22Rv1 (cell line): Measurements from ENCODE around the gene DCDC2B.
A peak's percentile ranks its signal among the peaks of the same experiment; 100 is the strongest.

Experiments used
- H3K27ac ChIP-seq: fragments of 450-650 bp; 2 replicates; pipeline ENCODE4 v1.5.1; 2017
- ZFX ChIP-seq: fragments of 450-650 bp; IDR thresholded peaks from 2 replicates; pipeline ENCODE4 v1.6.1; 2017; ENCODE audit warnings: antibody characterized with exemption, borderline replicate concordance
- TF ChIP-seq, protein P1 (sequence below): fragments of 450-650 bp; IDR thresholded peaks from 2 replicates; pipeline ENCODE4 v1.5.1; 2017; ENCODE audit warnings: mild to moderate bottlenecking

DCDC2B gene

DNA sequence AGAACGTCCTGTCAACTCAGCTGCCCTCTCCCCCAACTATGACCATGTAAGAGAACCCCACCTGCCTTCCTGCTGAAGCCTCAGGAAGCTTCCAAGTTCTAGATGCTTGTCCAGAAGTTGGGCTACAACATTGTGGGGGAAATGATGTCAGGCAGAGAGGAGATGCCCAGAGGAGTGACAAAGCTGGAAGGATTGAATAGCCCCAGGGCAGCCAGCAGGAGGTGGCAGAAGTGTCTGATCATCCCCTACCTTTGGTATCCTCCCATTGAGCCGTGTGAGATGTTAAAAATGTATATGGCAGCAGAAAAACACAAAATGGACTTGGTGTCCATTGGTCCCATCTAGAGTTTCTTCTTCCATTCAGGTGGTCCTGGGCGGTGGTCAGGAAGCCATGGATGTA is 19.9 kb downstream of the DCDC2B start:
- no peak for TF ChIP-seq ZFX
- TF ChIP-seq, protein P1, sequence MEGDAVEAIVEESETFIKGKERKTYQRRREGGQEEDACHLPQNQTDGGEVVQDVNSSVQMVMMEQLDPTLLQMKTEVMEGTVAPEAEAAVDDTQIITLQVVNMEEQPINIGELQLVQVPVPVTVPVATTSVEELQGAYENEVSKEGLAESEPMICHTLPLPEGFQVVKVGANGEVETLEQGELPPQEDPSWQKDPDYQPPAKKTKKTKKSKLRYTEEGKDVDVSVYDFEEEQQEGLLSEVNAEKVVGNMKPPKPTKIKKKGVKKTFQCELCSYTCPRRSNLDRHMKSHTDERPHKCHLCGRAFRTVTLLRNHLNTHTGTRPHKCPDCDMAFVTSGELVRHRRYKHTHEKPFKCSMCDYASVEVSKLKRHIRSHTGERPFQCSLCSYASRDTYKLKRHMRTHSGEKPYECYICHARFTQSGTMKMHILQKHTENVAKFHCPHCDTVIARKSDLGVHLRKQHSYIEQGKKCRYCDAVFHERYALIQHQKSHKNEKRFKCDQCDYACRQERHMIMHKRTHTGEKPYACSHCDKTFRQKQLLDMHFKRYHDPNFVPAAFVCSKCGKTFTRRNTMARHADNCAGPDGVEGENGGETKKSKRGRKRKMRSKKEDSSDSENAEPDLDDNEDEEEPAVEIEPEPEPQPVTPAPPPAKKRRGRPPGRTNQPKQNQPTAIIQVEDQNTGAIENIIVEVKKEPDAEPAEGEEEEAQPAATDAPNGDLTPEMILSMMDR: no peak
- H3K27ac ChIP-seq: no peak overlapping the region

DNA sequence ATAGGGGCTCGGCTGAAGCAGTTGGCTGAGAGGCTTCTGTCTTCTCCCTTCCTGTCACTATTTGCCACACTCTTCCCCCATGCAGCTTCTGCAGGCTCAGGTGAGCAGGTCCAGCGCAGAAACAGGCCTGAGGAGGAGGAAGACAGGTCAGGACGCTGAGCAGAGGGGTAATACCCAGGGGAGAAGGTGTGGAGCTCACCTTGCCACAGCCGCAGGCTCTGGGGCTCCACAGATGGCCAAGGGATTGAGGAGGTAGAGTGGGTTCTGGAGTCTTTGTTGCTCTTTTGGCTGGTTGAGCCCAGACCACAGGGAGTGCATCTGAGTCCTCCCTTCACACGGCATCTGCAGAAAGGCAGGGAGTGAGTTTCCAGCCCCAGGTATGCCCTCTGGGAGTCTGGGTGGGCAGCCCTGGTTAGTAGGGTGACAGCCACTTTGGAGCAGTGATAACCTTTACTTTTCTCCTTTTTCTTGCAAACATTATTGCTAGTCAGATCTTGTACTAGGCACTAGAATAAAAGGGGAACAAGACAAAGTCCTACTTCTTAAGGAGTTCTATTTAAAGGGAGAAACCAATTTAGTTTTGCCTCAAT is 23.0 kb downstream of the DCDC2B start:
- 0 out of 2 replicates have a peak overlapping the region, but pooled peaks have one; percentile 5 for H3K27ac ChIP-seq
- no peak for TF ChIP-seq ZFX
- TF ChIP-seq, protein P1: no peak

DNA sequence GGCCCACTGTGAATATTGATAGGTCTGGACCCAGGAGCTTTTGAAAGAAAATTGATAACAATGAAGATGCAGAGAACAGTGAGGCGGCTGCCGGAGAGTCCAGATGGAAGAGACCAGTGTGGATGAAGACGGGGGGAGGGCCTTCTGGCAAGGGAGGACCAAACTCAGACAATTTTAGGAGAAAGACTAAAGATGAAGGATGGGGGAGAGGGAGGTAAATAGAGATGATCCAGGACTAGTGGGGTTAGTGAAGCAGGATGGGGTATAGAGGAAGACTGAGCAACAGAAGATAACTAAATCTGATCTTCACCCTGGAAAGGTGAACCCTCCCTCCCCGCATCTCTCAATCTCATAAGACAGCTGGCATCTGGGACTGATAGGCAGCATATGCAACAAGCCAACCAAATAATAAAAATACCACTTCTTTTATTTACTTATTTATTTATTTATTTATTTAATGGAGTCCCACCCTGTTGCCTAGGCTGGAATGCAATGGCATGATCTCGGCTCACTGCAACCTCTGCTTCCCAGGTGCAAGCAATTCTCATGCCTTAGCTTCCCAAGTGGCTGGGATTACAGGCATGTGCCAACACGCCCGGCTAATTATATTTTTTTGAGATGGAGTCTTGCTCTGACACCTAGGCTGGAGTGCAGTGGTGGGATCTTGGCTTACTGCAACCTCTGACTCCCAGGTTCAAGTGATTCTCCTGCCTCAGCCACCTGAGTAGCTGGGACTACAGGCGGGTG is 23.8 kb downstream of the DCDC2B start:
- H3K27ac ChIP-seq: no peak overlapping the region
- no peak for TF ChIP-seq ZFX
- TF ChIP-seq, protein P1: no peak

DNA sequence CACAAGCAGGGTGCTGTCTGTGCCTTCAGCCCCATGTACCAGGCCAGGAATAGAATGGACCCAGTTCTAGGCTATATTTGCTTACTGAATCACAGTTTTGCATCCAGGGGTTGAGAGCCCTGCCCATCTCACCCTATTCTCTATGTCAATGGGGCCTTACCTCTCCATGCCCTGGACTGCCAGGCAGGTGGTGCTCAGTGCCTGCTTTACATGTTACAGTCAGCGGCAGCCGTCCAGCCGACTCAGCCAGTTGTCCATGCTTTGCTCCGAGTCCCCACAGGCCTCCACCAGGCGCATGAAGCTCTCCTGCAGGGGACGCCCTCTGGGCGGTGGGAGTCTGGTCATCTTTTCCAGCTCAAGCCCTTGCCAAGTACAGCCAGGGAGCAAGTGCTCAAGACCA is 25.9 kb downstream of the DCDC2B start:
- no peak overlapping the region for H3K27ac ChIP-seq
- no peak for TF ChIP-seq ZFX
- TF ChIP-seq, protein P1: no peak

DNA sequence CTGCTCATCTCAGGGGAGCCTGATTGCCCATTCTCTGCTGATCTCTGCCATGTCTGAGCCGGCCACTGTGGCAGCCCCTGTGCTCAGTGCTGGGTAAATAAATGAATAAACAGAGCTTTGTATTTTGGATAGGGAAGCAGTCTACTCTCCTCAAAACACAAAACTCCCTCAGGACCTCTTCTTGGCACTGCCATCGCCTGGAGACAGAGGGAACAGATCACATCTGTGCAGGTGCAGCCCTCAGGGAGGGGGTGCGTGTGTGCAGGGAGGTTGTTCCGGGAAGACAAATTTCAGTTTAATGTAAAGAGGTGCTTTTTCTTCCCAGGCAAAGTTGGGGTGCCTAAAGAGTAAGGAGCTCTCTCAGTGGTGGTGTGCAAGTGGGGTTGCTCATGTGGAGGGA is 30.4 kb downstream of the DCDC2B start:
- TF ChIP-seq, protein P1: no peak
- no peak for TF ChIP-seq ZFX
- H3K27ac ChIP-seq: peak overlapping the region; percentile 70; the same call in 1 of the 2 replicates

DNA sequence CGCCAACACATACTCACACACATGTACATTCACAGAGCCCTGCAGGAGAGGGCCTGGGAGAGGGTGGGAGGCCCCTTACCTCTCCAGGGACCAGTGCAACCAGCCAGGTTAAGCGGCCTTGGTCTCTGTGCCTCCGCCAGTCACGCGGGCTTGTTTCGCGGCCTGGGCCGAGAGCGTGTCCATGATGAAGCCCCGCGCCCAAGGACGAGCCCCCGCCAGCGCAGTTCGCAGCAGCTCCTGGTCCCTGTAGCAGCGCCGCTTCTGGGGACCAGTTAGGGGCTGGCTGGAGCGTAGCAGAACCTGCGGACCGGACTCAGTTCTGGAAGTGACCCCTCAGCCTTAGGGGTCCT is 30.9 kb downstream of the DCDC2B start:
- H3K27ac ChIP-seq: peak overlapping the region; percentile 70
- no peak for TF ChIP-seq ZFX
- TF ChIP-seq, protein P1: no peak

DNA sequence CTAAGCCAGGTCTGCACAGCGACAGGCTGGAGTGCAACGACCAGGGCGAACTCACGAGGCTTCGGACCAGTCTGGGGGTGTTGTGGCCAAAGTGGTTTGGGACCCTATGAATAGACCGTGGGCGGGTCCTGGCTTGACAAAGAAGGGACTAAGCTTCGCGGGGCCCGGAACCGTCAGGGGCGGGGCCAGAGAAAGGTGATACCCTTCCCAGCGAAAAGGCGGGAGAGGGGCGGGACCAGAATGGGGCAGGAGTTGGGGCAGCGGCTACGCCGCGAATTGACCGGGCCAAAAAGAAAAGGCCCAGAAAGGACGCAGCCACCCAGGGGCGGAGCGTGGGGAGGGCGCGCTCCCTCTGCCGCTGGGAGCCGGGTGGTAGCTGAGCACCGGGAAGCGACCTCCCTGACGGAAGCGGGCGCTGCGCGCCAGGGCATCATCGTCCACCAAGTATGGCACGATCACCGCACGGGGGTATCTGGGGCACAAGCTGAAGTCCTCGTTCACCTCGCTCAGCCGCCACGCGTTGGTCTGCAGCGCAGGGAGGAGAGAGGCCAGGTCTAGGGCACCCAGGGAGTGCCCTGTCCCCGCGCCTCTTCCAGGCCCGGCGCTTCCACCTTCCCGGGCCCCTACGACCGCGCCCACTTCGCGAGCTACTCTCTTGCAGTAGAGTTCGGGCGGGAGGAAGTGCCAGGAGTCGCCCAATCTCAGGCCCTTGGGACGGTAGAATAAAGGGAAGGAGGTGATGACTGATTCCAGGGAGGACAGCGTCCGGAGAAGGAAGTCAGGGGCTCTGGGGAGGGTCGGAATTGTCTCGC is 31.5 kb downstream of the DCDC2B start:
- peak overlapping the region; percentile 70 for H3K27ac ChIP-seq

More for the DNA sequence above, 31.5 kb downstream of the DCDC2B start:
- TF ChIP-seq ZFX: no peak
- TF ChIP-seq, protein P1: peak; percentile 60
